Astrocyte (in vitro differentiated cells and primary cell): ENCODE data around the gene TEC. TPM values are rescaled to one million over a fixed set of nuclear protein-coding genes. Genes with fewer than 3 reads are reported as not detected.

Experiments
- DNase-seq: peaks from one replicate; pipeline ENCODE4 v3.0.0-alpha.2; 2010; ENCODE audit warnings: low read depth
- FAIRE-seq: peaks from 2 replicates; lab custom pipeline; 2011; peaks lifted over from hg19 to GRCh38; lab: Jason Lieb, UNC
- H2AFZ ChIP-seq: 2 replicates; pipeline ENCODE4 v1.6.0; 2012; ENCODE audit warnings: low read depth, low read length, inconsistent platforms
- H3K27ac ChIP-seq: 2 replicates; pipeline ENCODE4 v1.5.1; 2011; ENCODE audit warnings: low read depth, low read length, inconsistent platforms
- H3K27me3 ChIP-seq: 2 replicates; pipeline ENCODE4 v1.6.0; 2011; ENCODE audit warnings: low read length, inconsistent platforms; ENCODE audit not compliant: insufficient read depth
- H3K36me3 ChIP-seq: 2 replicates; pipeline ENCODE4 v1.5.1; 2011; ENCODE audit warnings: low read length, inconsistent platforms; ENCODE audit not compliant: insufficient read depth
- H3K4me1 ChIP-seq: 2 replicates; pipeline ENCODE4 v1.5.1; 2011; ENCODE audit warnings: low read length, inconsistent platforms; ENCODE audit not compliant: insufficient read depth
- H3K4me2 ChIP-seq: 2 replicates; pipeline ENCODE4 v1.6.0; 2012; ENCODE audit warnings: low read length, inconsistent platforms
- H3K4me3 ChIP-seq: 2 replicates; pipeline ENCODE4 v1.5.1; 2011; ENCODE audit warnings: low read depth, mild to moderate bottlenecking, low read length, inconsistent platforms; ENCODE audit not compliant: insufficient read depth
- H3K79me2 ChIP-seq: 2 replicates; pipeline ENCODE4 v1.6.0; 2012; ENCODE audit warnings: mild to moderate bottlenecking, low read length, inconsistent platforms; ENCODE audit not compliant: insufficient read depth
- H3K9ac ChIP-seq: 2 replicates; pipeline ENCODE4 v1.6.0; 2012; ENCODE audit warnings: mild to moderate bottlenecking, low read length, inconsistent platforms
- H3K9me3 ChIP-seq: 2 replicates; pipeline ENCODE4 v1.5.1; 2012; ENCODE audit warnings: low read depth, mild to moderate bottlenecking, low read length, inconsistent platforms; ENCODE audit not compliant: insufficient read depth
- H4K20me1 ChIP-seq: 2 replicates; pipeline ENCODE4 v1.6.0; 2012; ENCODE audit warnings: low read length, inconsistent platforms; ENCODE audit not compliant: insufficient read depth
- H3K27ac Mint-ChIP-seq: one replicate; pipeline ENCODE4 v1.8.0; 2021; ENCODE audit warnings: mild to moderate bottlenecking, mixed read lengths; ENCODE audit not compliant: unreplicated experiment
- H3K27me3 Mint-ChIP-seq: one replicate; pipeline ENCODE4 v1.8.0; 2021; ENCODE audit warnings: low read depth, mixed read lengths; ENCODE audit not compliant: unreplicated experiment
- H3K36me3 Mint-ChIP-seq: one replicate; pipeline ENCODE4 v1.8.0; 2021; ENCODE audit warnings: low read depth, mixed read lengths; ENCODE audit not compliant: unreplicated experiment
- H3K4me1 Mint-ChIP-seq: one replicate; pipeline ENCODE4 v1.8.0; 2021; ENCODE audit warnings: low read depth, mixed read lengths; ENCODE audit not compliant: unreplicated experiment
- H3K4me3 Mint-ChIP-seq: one replicate; pipeline ENCODE4 v1.8.0; 2021; ENCODE audit warnings: mild to moderate bottlenecking, moderate library complexity, mixed read lengths; ENCODE audit not compliant: unreplicated experiment
- H3K9me3 Mint-ChIP-seq: one replicate; pipeline ENCODE4 v1.8.0; 2021; ENCODE audit warnings: mild to moderate bottlenecking, mixed read lengths; ENCODE audit not compliant: unreplicated experiment
- CTCF ChIP-seq: IDR thresholded peaks from 2 replicates; pipeline ENCODE4 v1.5.1; 2011; ENCODE audit warnings: low read depth, mild to moderate bottlenecking, inconsistent platforms, low read length, moderate library complexity; ENCODE audit not compliant: insufficient read depth
- EZH2 ChIP-seq: IDR thresholded peaks from 2 replicates; pipeline ENCODE4 v1.6.1; 2012; ENCODE audit warnings: mild to moderate bottlenecking, low read length, inconsistent platforms; ENCODE audit not compliant: insufficient read depth
- total RNA-seq: library from RNA; stranded (reverse); gene quantifications from 2 replicates; pipeline ENCODE4 v1.2.1, GENCODE V29; 2021

The TEC gene
- total RNA-seq, 1 donor from 2014 or later: 0.61 TPM

- no peak overlapping the region for H2AFZ ChIP-seq
- H3K4me2 ChIP-seq: no peak overlapping the region
- no peak overlapping the region for H3K9ac ChIP-seq
- TF ChIP-seq CTCF: no peak
- no peak for TF ChIP-seq EZH2
- H3K4me1 ChIP-seq: no peaks in the 10 kb centered on the region
- no peak overlapping the region for H3K27ac ChIP-seq
- Mint-ChIP-seq H3K27ac (no peak overlapping the region), H3K4me3 (no peak overlapping the region), H3K9me3 (no peaks in the 10 kb centered on the region), H3K27me3 (no peaks in the 10 kb centered on the region), H3K36me3 (no peaks in the 10 kb centered on the region), H3K4me1 (peaks cover 11% of the 10 kb centered on the region)
- no peaks in the 10 kb centered on the region for H3K79me2 ChIP-seq
- no peaks in the 10 kb centered on the region for H3K9me3 ChIP-seq
- H3K36me3 ChIP-seq: no peaks in the 10 kb centered on the region
- no peak overlapping the region for H3K4me3 ChIP-seq
- no peaks in the 10 kb centered on the region for H4K20me1 ChIP-seq
- no peaks in the 10 kb centered on the region for H3K27me3 ChIP-seq
- FAIRE-seq: no peak
- DNase-seq: peak; percentile 15
Observed at GRCh38 chr4:48108309-48109073, 161.1 kb downstream of the TEC start.

- Histone ChIP-seq H3K4me1 (no peaks in the 10 kb centered on the region), H3K79me2 (no peaks in the 10 kb centered on the region), H3K4me2 (no peak overlapping the region), H3K27me3 (no peaks in the 10 kb centered on the region), H4K20me1 (no peaks in the 10 kb centered on the region), H3K4me3 (no peak overlapping the region), H2AFZ (no peak overlapping the region), H3K9ac (no peak overlapping the region), H3K36me3 (no peaks in the 10 kb centered on the region), H3K9me3 (no peaks in the 10 kb centered on the region), H3K27ac (no peak overlapping the region)
- TF ChIP-seq CTCF (no peak), EZH2 (no peak)
- H3K4me3 Mint-ChIP-seq: no peak overlapping the region
- H3K27ac Mint-ChIP-seq: no peak overlapping the region
- no peaks in the 10 kb centered on the region for H3K9me3 Mint-ChIP-seq
- DNase-seq: no peak
- H3K27me3 Mint-ChIP-seq: no peaks in the 10 kb centered on the region
- H3K36me3 Mint-ChIP-seq: no peaks in the 10 kb centered on the region
- FAIRE-seq: no peak
- H3K4me1 Mint-ChIP-seq: peaks cover 5% of the 10 kb centered on the region
Observed at GRCh38 chr4:48105230-48105629, 164.4 kb downstream of the TEC start.

- Histone ChIP-seq H3K4me2 (no peak overlapping the region), H3K9me3 (no peaks in the 10 kb centered on the region), H3K27me3 (no peaks in the 10 kb centered on the region), H3K9ac (no peak overlapping the region), H3K4me1 (no peaks in the 10 kb centered on the region), H3K36me3 (no peaks in the 10 kb centered on the region), H3K79me2 (no peaks in the 10 kb centered on the region), H2AFZ (no peak overlapping the region), H3K27ac (no peak overlapping the region), H4K20me1 (no peaks in the 10 kb centered on the region), H3K4me3 (no peak overlapping the region)
- FAIRE-seq (no peak), DNase-seq (no peak)
- H3K27ac Mint-ChIP-seq: no peak overlapping the region
- H3K36me3 Mint-ChIP-seq: no peaks in the 10 kb centered on the region
- H3K27me3 Mint-ChIP-seq: no peaks in the 10 kb centered on the region
- no peak overlapping the region for H3K4me3 Mint-ChIP-seq
- no peaks in the 10 kb centered on the region for H3K9me3 Mint-ChIP-seq
- no peak for TF ChIP-seq EZH2
- TF ChIP-seq CTCF: no peak
- H3K4me1 Mint-ChIP-seq: no peaks in the 10 kb centered on the region
Observed at GRCh38 chr4:48103483-48104139, 166.0 kb downstream of the TEC start.
